Measurements from ENCODE around the gene GJA4. TPM values are rescaled to one million over a fixed set of nuclear protein-coding genes. Genes with fewer than 3 reads are reported as not detected.

Gene GJA4
- total and polyA plus RNA-seq, 2 experiments from 2014 or later = 2.5 to 3.7 TPM

DNA sequence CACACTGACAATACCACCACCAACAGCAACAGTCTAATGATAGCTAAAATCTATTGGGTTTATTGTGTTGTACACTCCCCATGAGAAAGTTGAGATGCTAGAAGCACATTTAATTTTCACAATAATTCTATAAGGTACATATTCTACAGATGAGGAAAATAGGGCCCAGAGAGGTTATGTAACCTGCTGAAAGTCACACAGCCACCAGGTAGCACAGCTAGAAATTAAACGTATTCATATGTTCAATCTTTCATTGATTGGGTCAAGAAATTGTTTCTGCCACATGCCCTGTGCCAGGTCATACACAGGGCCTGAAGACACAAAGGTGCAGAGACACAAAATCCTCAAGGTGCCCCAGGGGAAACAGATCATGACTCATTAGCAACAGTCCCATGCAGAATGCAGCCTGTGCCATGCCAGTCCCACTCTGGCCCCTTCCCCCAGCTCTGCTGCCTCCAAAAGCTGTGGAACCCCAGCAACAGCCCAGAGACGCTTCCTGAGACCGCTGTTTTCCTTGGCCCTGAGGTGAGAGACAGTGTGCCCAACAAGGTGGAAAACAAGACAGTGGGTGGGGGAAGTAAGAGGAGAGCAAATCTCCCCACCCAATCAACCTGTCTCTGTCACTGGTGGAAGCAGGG, 32.1 kb downstream of the GJA4 start:
- H3K9me3 ChIP-seq (ENCODE audit: low read depth) = no peaks in the 10 kb centered on the region
- peaks cover 15% of the 10 kb centered on the region for H3K4me1 ChIP-seq (ENCODE audit: insufficient read depth)
- DNase-seq (ENCODE audit: low spot score) = no peak
- peak overlapping the region; percentile 66 for H3K4me2 ChIP-seq
- H3K27me3 ChIP-seq = no peaks in the 10 kb centered on the region
- H3K79me2 ChIP-seq = no peaks in the 10 kb centered on the region
- H3K36me3 ChIP-seq (replicated peaks; ENCODE audit: insufficient read depth, low read depth) = no peaks in the 10 kb centered on the region
- no peak overlapping the region for H3K4me3 ChIP-seq
- no peak for TF ChIP-seq EZH2phosphoT487 (IDR thresholded peaks at IDR 0.05; ENCODE audit: low read depth, severe bottlenecking, unreplicated experiment)
- no peak for TF ChIP-seq EZH2 (IDR thresholded peaks at IDR 0.05; ENCODE audit: borderline replicate concordance)
- TF ChIP-seq, protein P1, sequence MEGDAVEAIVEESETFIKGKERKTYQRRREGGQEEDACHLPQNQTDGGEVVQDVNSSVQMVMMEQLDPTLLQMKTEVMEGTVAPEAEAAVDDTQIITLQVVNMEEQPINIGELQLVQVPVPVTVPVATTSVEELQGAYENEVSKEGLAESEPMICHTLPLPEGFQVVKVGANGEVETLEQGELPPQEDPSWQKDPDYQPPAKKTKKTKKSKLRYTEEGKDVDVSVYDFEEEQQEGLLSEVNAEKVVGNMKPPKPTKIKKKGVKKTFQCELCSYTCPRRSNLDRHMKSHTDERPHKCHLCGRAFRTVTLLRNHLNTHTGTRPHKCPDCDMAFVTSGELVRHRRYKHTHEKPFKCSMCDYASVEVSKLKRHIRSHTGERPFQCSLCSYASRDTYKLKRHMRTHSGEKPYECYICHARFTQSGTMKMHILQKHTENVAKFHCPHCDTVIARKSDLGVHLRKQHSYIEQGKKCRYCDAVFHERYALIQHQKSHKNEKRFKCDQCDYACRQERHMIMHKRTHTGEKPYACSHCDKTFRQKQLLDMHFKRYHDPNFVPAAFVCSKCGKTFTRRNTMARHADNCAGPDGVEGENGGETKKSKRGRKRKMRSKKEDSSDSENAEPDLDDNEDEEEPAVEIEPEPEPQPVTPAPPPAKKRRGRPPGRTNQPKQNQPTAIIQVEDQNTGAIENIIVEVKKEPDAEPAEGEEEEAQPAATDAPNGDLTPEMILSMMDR (IDR thresholded peaks at IDR 0.05; ENCODE audit: poor library complexity) = no peak
- H4K20me1 ChIP-seq (ENCODE audit: insufficient read depth, poor library complexity, severe bottlenecking) = no peaks in the 10 kb centered on the region
- H2AFZ ChIP-seq = peak overlapping the region; percentile 20
- 84% methylated on average over 3 of the region's 3 CpGs for WGBS (ENCODE audit: low lambda C conversion rate, missing lambda C conversion rate)
- no peaks in the 10 kb centered on the region for H3K9me2 ChIP-seq (replicated peaks; ENCODE audit: insufficient read depth)
- H3K27ac ChIP-seq = peak overlapping the region; percentile 81

DNA sequence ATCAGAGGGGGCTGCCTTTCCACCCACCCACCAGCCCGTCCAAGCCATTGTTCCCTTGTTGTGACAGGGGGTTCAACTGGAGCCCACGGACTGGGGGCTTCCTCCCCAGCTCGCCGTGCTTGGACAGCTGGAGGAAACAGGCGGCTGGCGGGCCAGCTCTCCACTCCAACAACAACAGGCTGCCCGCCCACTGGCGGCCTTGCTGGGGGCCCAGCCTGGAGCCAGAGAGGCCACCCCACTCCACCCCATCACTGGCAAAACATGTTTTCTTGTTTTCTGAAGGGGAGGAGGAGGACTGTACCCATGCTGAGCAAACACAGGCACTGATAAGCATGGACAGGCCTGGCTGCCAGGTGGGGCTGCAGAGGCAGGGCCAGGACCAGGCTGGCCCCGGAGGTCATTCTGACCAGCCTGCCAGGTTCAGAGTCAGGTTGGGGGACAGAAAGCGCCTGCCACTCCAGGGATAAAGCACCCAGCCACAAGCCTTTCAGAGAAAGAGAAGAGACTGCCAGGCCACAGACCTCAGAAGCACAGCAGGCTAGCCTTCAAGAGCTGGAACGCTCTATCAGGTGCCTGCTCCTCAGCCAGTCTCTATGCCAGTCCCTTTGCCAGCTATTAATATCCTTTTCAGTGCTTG, 32.8 kb downstream of the GJA4 start:
- Histone ChIP-seq H3K4me2 (peak overlapping the region; percentile 66), H2AFZ (peak overlapping the region; percentile 20), H3K27me3 (no peaks in the 10 kb centered on the region), H3K27ac (peak overlapping the region; percentile 81), H4K20me1 (ENCODE audit: insufficient read depth, poor library complexity, severe bottlenecking) (no peaks in the 10 kb centered on the region), H3K9me3 (ENCODE audit: low read depth) (no peaks in the 10 kb centered on the region), H3K79me2 (no peaks in the 10 kb centered on the region), H3K4me3 (no peak overlapping the region), H3K9me2 (replicated peaks; ENCODE audit: insufficient read depth) (no peaks in the 10 kb centered on the region), H3K36me3 (replicated peaks; ENCODE audit: insufficient read depth, low read depth) (no peaks in the 10 kb centered on the region), H3K4me1 (ENCODE audit: insufficient read depth) (peaks cover 15% of the 10 kb centered on the region)
- TF ChIP-seq EZH2phosphoT487 (IDR thresholded peaks at IDR 0.05; ENCODE audit: low read depth, severe bottlenecking, unreplicated experiment) = no peak
- TF ChIP-seq, protein P1 (IDR thresholded peaks at IDR 0.05; ENCODE audit: poor library complexity) = no peak
- no peak for TF ChIP-seq EZH2 (IDR thresholded peaks at IDR 0.05; ENCODE audit: borderline replicate concordance)
- peak; percentile 54 for DNase-seq (ENCODE audit: low spot score)
- 47% methylated on average over 11 of the region's 11 CpGs for WGBS (ENCODE audit: low lambda C conversion rate, missing lambda C conversion rate)

DNA sequence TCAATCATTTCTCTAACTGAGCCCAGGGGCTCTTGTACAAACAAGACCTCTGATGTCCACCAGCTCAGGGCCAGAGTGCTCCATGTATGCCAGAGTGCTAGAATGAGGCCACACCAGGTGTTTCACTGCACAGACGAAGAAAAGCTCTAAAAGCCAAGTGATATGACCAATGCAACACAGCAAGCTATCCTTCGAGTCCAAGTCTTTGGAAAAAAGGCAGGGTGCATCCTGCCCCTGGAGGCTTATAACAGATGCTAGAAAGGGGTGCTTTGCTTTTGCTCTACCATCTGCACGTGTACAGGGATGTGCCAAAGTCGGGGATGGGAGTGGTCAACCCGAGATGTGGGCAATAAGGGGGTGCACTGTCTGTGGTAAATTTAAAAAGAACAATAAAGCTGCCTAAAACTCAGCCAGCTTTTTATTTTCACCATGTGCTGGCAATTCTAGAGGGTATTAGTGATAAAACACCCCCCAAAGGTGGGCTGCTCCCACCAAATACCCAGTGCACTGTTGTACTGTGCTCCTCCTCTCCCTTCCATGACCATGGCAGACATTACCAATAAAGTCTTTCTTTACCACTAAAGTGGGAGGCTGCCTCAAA, 34.6 kb downstream of the GJA4 start:
- Histone ChIP-seq H3K9me2 (replicated peaks; ENCODE audit: insufficient read depth) (no peaks in the 10 kb centered on the region), H3K27ac (no peak overlapping the region), H3K4me2 (no peak overlapping the region), H3K27me3 (no peaks in the 10 kb centered on the region), H3K4me1 (ENCODE audit: insufficient read depth) (peaks cover 15% of the 10 kb centered on the region), H2AFZ (no peak overlapping the region), H3K79me2 (no peaks in the 10 kb centered on the region), H3K36me3 (replicated peaks; ENCODE audit: insufficient read depth, low read depth) (no peaks in the 10 kb centered on the region), H3K9me3 (ENCODE audit: low read depth) (no peaks in the 10 kb centered on the region), H4K20me1 (ENCODE audit: insufficient read depth, poor library complexity, severe bottlenecking) (no peaks in the 10 kb centered on the region), H3K4me3 (no peak overlapping the region)
- 87% methylated on average over 5 of the region's 5 CpGs for WGBS (ENCODE audit: low lambda C conversion rate, missing lambda C conversion rate)
- DNase-seq (ENCODE audit: low spot score) = no peak
- TF ChIP-seq, protein P1 (IDR thresholded peaks at IDR 0.05; ENCODE audit: poor library complexity) = no peak
- no peak for TF ChIP-seq EZH2 (IDR thresholded peaks at IDR 0.05; ENCODE audit: borderline replicate concordance)
- no peak for TF ChIP-seq EZH2phosphoT487 (IDR thresholded peaks at IDR 0.05; ENCODE audit: low read depth, severe bottlenecking, unreplicated experiment)
